Glomerular visceral epithelial cell (primary cell): Measurements from ENCODE around the gene C11orf54.
A peak's percentile ranks its signal among the peaks of the same experiment; 100 is the strongest.
"Not testable (repeated sequence)": the region's sequence is repeated elsewhere in the genome, so short reads cannot be mapped to it uniquely, and the experiment has no call there.

Experiments
- DNase-seq: peaks from one replicate; pipeline ENCODE4 v3.0.0-alpha.2; 2016; ENCODE audit errors: extremely low spot score

The C11orf54 gene

GRCh38 chr11:93766504-93766903 is 25.0 kb downstream of the C11orf54 start:
- no peak for DNase-seq

- DNase-seq, result no peak
Observed at GRCh38 chr11:93767018-93767417, 25.5 kb downstream of the C11orf54 start.

- DNase-seq, result no peak
Observed at GRCh38 chr11:93770160-93770559, 28.7 kb downstream of the C11orf54 start.

GRCh38 chr11:93772123-93772522 is 30.7 kb downstream of the C11orf54 start:
- no peak for DNase-seq

GRCh38 chr11:93773045-93773477 is 31.6 kb downstream of the C11orf54 start:
- DNase-seq, result no peak

- no peak for DNase-seq
Observed at GRCh38 chr11:93773601-93774200, 32.2 kb downstream of the C11orf54 start.

- DNase-seq, result not testable (repeated sequence)
Observed at GRCh38 chr11:93774560-93774959, 33.1 kb downstream of the C11orf54 start.

GRCh38 chr11:93775289-93775688 is 33.8 kb downstream of the C11orf54 start:
- DNase-seq, result no peak

GRCh38 chr11:93783362-93783761 is 41.9 kb downstream of the C11orf54 start:
- no peak for DNase-seq

GRCh38 chr11:93783765-93784144 is 42.3 kb downstream of the C11orf54 start:
- no peak for DNase-seq

GRCh38 chr11:93784145-93784934 is 42.9 kb downstream of the C11orf54 start, which contains the start of gene MED17:
MED17 (plus strand) TSS chr11:93784282; CDS start chr11:93784514, 232 bp downstream.
- DNase-seq, result peak; percentile 90

- DNase-seq, result peak; percentile 11
Observed at GRCh38 chr11:93784935-93785360, 43.5 kb downstream of the C11orf54 start.

- DNase-seq, result no peak
Observed at GRCh38 chr11:93791493-93791892, 50.0 kb downstream of the C11orf54 start.

GRCh38 chr11:93796441-93797231 is 55.2 kb downstream of the C11orf54 start:
- DNase-seq, result no peak

- no peak for DNase-seq
Observed at GRCh38 chr11:93801366-93801765, 59.9 kb downstream of the C11orf54 start.

- DNase-seq, result no peak
Observed at GRCh38 chr11:93804879-93805278, 63.4 kb downstream of the C11orf54 start.

GRCh38 chr11:93807980-93808379 is 66.5 kb downstream of the C11orf54 start:
- DNase-seq, result no peak

- no peak for DNase-seq
Observed at GRCh38 chr11:93813974-93814373, 72.5 kb downstream of the C11orf54 start.
